K562 (cell line): ENCODE data around the gene KCTD7. TPM values are rescaled to one million over a fixed set of nuclear protein-coding genes. Genes with fewer than 3 reads are reported as not detected.
A peak's percentile ranks its signal among the peaks of the same experiment; 100 is the strongest.

ENCODE experiments used
- ARID1B ChIP-seq: fragments of 450-650 bp; IDR thresholded peaks from 2 replicates; pipeline ENCODE4 v1.6.1; 2016; ENCODE audit warnings: antibody characterized with exemption, mild to moderate bottlenecking, inconsistent platforms
- CBX5 ChIP-seq: IDR thresholded peaks from 2 replicates; pipeline ENCODE4 v1.6.1; 2014; ENCODE audit warnings: low read depth, borderline replicate concordance
- CTBP1 ChIP-seq: fragments of 450-650 bp; IDR thresholded peaks from 2 replicates; pipeline ENCODE4 v1.6.1; 2016; ENCODE audit warnings: borderline replicate concordance
- FIP1L1 ChIP-seq: fragments of 200-400 bp; formaldehyde crosslinking; IDR thresholded peaks from 2 replicates; pipeline ENCODE4 v1.6.1; 2018; ENCODE audit warnings: mild to moderate bottlenecking, low read depth, low read length; ENCODE audit not compliant: poor library complexity, severe bottlenecking
- GTF2A2 ChIP-seq: IDR thresholded peaks from 2 replicates; pipeline ENCODE4 v1.6.1; 2016; ENCODE audit warnings: mild to moderate bottlenecking, missing genetic modification characterization, missing compliant biosample characterization
- HDAC6 ChIP-seq: IDR thresholded peaks from 2 replicates; pipeline ENCODE4 v1.6.1; 2012; ENCODE audit warnings: low read depth, mild to moderate bottlenecking, control low read depth, inconsistent platforms, low read length, moderate library complexity
- HNRNPUL1 ChIP-seq: fragments of 200-400 bp; formaldehyde crosslinking; IDR thresholded peaks from 2 replicates; pipeline ENCODE4 v1.6.1; 2017; ENCODE audit warnings: low read length
- L3MBTL2 ChIP-seq: fragments of 450-650 bp; IDR thresholded peaks from 2 replicates; pipeline ENCODE4 v1.6.1; 2016; ENCODE audit warnings: mild to moderate bottlenecking, moderate library complexity
- NRF1 ChIP-seq, 2 experiments: fragments of 450-650 bp; IDR thresholded peaks in 1 of 2; conservative IDR thresholded peaks in 1 of 2; 2 replicates each; pipeline ENCODE4 v1.6.1; 2014; ENCODE audit warnings: mild to moderate bottlenecking in 2 of 2
- PTRF ChIP-seq: fragments of 450-650 bp; IDR thresholded peaks from 2 replicates; pipeline ENCODE4 v1.6.1; 2016; ENCODE audit warnings: mild to moderate bottlenecking, missing genetic modification characterization, missing compliant biosample characterization
- RERE ChIP-seq: sonication (generic); formaldehyde crosslinking; IDR thresholded peaks from 2 replicates; pipeline ENCODE4 v1.8.0; 2023; ENCODE audit warnings: missing genetic modification reagents, mild to moderate bottlenecking, borderline replicate concordance
- RUNX1 ChIP-seq: sonication (generic); IDR thresholded peaks from 2 replicates; pipeline ENCODE4 v1.6.1; 2016; ENCODE audit warnings: antibody characterized with exemption, low read depth
- SMAD4 ChIP-seq: fragments of 250-450 bp; sonication (Bioruptor Pico); conservative IDR thresholded peaks from 2 replicates; pipeline ENCODE4 v1.8.0; 2021; ENCODE audit warnings: inconsistent platforms, mild to moderate bottlenecking, moderate library complexity
- TBL1XR1 ChIP-seq, 2 experiments: IDR thresholded peaks; 2 replicates each; pipeline ENCODE4 v1.6.1; 2012; ENCODE audit warnings: improper control_type of control experiment in 2 of 2, low read length in 2 of 2, mild to moderate bottlenecking in 1 of 2
- TRIM25 ChIP-seq: fragments of 450-650 bp; IDR thresholded peaks from 2 replicates; pipeline ENCODE4 v1.7.0; 2016; ENCODE audit warnings: borderline replicate concordance
- TSC22D4 ChIP-seq: fragments of 450-650 bp; IDR thresholded peaks from 2 replicates; pipeline ENCODE4 v1.6.1; 2016; ENCODE audit warnings: missing genetic modification characterization, missing biosample characterization, control low read depth
- ZNF79 ChIP-seq: fragments of 250-450 bp; sonication (Bioruptor Pico); IDR thresholded peaks from 2 replicates; pipeline ENCODE4 v1.4.0; 2020; ENCODE audit warnings: low read depth, mild to moderate bottlenecking, moderate library complexity
- polyA plus RNA-seq, 8 experiments: library from polyadenylated mRNA; depleted of rRNA in 4 of 8; stranded (reverse) in 5 of 8; unstranded in 3 of 8; fragments of >200 nt; fragmentation: Nextera tagmentation in 2 of 8; fragmentation: Illumina TruSeq in 1 of 8; extraction: Ambion mirVana in 2 of 8; extraction: Trizol in 1 of 8; gene quantifications; 2 replicates each; pipeline versions ENCODE4 v1.2.1 to v1.2.3, GENCODE V29; 2011 to 2014; ENCODE audit warnings: inconsistent platforms in 1 of 8, missing spikeins in 1 of 8
- total RNA-seq, 7 experiments: library from RNA; depleted of rRNA in 6 of 7; stranded (reverse); fragments of >200 nt in 6 of 7; fragmentation: Illumina TruSeq in 2 of 7; extraction: Trizol in 2 of 7; gene quantifications; 2 replicates each; pipeline versions ENCODE4 v1.2.1 to v1.2.3, GENCODE V29; 2011 to 2021; ENCODE audit warnings: low replicate concordance in 1 of 7
- TF ChIP-seq, protein P1 (sequence below): fragments of 450-650 bp; IDR thresholded peaks from 2 replicates; pipeline ENCODE4 v1.6.1; 2016
- TF ChIP-seq, protein P2 (sequence below): sonication (generic); formaldehyde crosslinking; IDR thresholded peaks from 2 replicates; pipeline ENCODE4 v1.8.0; 2023; ENCODE audit warnings: mild to moderate bottlenecking, missing genetic modification reagents
- TF ChIP-seq, protein P3 (sequence below): fragments of 250-450 bp; sonication (Bioruptor Pico); IDR thresholded peaks from 2 replicates; pipeline ENCODE4 v1.8.0; 2021; ENCODE audit warnings: borderline replicate concordance, mild to moderate bottlenecking, moderate library complexity; ENCODE audit not compliant: poor library complexity, severe bottlenecking

KCTD7 gene
- total and polyA plus RNA-seq, 9 of the 15 experiments (the other 6 are each of a cell fraction or from before 2014, with no cell fraction given), result 1.5 to 26.0 (median 9.0) TPM

DNA sequence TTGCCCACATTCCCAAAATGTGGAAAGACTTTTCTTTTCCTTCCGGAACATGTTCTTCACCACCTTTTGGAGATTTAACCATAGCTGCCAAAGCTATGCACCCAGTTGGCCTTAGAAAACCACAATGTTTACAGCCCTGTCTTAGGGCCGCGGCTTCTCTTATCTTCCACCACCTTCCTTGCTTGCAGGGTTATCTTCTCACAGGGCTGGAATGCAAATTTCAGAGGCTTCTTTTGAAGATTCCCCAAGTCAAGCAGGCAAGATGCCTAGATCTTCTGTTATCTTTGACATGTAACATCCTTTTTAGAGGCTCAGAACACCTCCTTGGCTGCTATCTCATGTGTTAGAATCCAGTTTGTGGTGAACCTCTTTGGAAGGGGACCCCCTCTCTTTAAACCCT, 11.1 kb downstream of the KCTD7 start (continued):
- TF ChIP-seq TSC22D4 (tag) (no peak), FIP1L1 (no peak), ZNF79 (CRISPR knock-in tag) (no peak), TRIM25 (no peak), HNRNPUL1 (no peak), RERE (0 out of 2 replicates have a peak, but pooled peaks have one; percentile 78), RUNX1 (no peak), NRF1 (conservative IDR thresholded peaks at IDR 0.05 in 1 of 2, IDR thresholded peaks at IDR 0.05 in 1 of 2) (no peak), HDAC6 (no peak), TBL1XR1 (IDR thresholded peaks at IDR 0.05; ENCODE audit: low read length in 2 of 2) (peak; percentile 42 to 91; a peak in 2 of 4 replicates), CTBP1 (peak; percentile 100), ARID1B (peak; percentile 97), PTRF (tag) (no peak), GTF2A2 (tag) (no peak), SMAD4 (CRISPR knock-in tag) (peak; percentile 82), L3MBTL2 (peak; percentile 55), CBX5 (no peak)
- TF ChIP-seq, protein P1, sequence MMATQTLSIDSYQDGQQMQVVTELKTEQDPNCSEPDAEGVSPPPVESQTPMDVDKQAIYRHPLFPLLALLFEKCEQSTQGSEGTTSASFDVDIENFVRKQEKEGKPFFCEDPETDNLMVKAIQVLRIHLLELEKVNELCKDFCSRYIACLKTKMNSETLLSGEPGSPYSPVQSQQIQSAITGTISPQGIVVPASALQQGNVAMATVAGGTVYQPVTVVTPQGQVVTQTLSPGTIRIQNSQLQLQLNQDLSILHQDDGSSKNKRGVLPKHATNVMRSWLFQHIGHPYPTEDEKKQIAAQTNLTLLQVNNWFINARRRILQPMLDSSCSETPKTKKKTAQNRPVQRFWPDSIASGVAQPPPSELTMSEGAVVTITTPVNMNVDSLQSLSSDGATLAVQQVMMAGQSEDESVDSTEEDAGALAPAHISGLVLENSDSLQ, result peak; percentile 50
- TF ChIP-seq, protein P2, sequence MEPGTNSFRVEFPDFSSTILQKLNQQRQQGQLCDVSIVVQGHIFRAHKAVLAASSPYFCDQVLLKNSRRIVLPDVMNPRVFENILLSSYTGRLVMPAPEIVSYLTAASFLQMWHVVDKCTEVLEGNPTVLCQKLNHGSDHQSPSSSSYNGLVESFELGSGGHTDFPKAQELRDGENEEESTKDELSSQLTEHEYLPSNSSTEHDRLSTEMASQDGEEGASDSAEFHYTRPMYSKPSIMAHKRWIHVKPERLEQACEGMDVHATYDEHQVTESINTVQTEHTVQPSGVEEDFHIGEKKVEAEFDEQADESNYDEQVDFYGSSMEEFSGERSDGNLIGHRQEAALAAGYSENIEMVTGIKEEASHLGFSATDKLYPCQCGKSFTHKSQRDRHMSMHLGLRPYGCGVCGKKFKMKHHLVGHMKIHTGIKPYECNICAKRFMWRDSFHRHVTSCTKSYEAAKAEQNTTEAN (CRISPR knock-in tag), result no peak
- TF ChIP-seq, protein P3, sequence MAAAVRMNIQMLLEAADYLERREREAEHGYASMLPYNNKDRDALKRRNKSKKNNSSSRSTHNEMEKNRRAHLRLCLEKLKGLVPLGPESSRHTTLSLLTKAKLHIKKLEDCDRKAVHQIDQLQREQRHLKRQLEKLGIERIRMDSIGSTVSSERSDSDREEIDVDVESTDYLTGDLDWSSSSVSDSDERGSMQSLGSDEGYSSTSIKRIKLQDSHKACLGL (CRISPR knock-in tag), result no peak
